ENCODE results near the gene TOMM40.
"Not testable (repeated sequence)": the region's sequence is repeated elsewhere in the genome, so short reads cannot be mapped to it uniquely, and the experiment has no call there.

GRCh38 chr19:44888335-44888734, 2.7 kb upstream of the TOMM40 start:
- TF ChIP-seq, protein P1, sequence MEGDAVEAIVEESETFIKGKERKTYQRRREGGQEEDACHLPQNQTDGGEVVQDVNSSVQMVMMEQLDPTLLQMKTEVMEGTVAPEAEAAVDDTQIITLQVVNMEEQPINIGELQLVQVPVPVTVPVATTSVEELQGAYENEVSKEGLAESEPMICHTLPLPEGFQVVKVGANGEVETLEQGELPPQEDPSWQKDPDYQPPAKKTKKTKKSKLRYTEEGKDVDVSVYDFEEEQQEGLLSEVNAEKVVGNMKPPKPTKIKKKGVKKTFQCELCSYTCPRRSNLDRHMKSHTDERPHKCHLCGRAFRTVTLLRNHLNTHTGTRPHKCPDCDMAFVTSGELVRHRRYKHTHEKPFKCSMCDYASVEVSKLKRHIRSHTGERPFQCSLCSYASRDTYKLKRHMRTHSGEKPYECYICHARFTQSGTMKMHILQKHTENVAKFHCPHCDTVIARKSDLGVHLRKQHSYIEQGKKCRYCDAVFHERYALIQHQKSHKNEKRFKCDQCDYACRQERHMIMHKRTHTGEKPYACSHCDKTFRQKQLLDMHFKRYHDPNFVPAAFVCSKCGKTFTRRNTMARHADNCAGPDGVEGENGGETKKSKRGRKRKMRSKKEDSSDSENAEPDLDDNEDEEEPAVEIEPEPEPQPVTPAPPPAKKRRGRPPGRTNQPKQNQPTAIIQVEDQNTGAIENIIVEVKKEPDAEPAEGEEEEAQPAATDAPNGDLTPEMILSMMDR (IDR thresholded peaks at IDR 0.05): not testable (repeated sequence)
- TF ChIP-seq ZFX (IDR thresholded peaks at IDR 0.05; ENCODE audit: borderline replicate concordance): not testable (repeated sequence)

Measured in 22Rv1 (cell line).